ENCODE data around the gene CD300LF. TPM values are rescaled to one million over a fixed set of nuclear protein-coding genes. Genes with fewer than 3 reads are reported as not detected.

CD300LF gene
- total and polyA plus RNA-seq, 9 of the 15 experiments (the other 6 are each of a cell fraction or from before 2014, with no cell fraction given) = not detected

DNA sequence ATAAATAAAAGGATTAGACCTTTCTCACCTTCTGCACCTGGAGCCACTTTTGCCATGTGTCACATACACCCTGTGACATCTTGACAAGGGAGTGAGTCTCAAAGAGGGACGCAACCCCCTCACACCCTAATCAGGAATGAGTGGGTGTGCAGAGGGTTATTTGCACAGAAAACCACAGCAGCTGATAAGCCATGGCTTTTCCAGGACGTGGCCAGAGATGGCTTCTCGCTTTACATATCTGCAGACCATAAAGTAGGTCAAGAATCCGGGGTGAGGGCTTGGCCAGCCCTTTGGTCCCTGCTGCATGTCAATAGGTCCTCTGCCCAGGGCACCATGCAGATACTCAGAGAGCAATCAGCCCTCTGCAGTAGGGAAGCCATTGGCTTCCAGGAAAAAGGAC, 2.4 kb upstream of the CD300LF start (continued):
- TF ChIP-seq, protein P1, sequence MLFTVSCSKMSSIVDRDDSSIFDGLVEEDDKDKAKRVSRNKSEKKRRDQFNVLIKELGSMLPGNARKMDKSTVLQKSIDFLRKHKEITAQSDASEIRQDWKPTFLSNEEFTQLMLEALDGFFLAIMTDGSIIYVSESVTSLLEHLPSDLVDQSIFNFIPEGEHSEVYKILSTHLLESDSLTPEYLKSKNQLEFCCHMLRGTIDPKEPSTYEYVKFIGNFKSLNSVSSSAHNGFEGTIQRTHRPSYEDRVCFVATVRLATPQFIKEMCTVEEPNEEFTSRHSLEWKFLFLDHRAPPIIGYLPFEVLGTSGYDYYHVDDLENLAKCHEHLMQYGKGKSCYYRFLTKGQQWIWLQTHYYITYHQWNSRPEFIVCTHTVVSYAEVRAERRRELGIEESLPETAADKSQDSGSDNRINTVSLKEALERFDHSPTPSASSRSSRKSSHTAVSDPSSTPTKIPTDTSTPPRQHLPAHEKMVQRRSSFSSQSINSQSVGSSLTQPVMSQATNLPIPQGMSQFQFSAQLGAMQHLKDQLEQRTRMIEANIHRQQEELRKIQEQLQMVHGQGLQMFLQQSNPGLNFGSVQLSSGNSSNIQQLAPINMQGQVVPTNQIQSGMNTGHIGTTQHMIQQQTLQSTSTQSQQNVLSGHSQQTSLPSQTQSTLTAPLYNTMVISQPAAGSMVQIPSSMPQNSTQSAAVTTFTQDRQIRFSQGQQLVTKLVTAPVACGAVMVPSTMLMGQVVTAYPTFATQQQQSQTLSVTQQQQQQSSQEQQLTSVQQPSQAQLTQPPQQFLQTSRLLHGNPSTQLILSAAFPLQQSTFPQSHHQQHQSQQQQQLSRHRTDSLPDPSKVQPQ (CRISPR knock-in tag; IDR thresholded peaks at IDR 0.05; ENCODE audit: borderline replicate concordance) = no peak
- TF ChIP-seq ZNF212 (CRISPR knock-in tag; IDR thresholded peaks at IDR 0.05) = no peak
- TF ChIP-seq, protein P2, sequence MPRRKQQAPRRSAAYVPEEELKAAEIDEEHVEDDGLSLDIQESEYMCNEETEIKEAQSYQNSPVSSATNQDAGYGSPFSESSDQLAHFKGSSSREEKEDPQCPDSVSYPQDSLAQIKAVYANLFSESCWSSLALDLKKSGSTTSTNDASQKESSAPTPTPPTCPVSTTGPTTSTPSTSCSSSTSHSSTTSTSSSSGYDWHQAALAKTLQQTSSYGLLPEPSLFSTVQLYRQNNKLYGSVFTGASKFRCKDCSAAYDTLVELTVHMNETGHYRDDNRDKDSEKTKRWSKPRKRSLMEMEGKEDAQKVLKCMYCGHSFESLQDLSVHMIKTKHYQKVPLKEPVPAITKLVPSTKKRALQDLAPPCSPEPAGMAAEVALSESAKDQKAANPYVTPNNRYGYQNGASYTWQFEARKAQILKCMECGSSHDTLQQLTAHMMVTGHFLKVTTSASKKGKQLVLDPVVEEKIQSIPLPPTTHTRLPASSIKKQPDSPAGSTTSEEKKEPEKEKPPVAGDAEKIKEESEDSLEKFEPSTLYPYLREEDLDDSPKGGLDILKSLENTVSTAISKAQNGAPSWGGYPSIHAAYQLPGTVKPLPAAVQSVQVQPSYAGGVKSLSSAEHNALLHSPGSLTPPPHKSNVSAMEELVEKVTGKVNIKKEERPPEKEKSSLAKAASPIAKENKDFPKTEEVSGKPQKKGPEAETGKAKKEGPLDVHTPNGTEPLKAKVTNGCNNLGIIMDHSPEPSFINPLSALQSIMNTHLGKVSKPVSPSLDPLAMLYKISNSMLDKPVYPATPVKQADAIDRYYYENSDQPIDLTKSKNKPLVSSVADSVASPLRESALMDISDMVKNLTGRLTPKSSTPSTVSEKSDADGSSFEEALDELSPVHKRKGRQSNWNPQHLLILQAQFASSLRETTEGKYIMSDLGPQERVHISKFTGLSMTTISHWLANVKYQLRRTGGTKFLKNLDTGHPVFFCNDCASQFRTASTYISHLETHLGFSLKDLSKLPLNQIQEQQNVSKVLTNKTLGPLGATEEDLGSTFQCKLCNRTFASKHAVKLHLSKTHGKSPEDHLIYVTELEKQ (CRISPR knock-in tag; IDR thresholded peaks at IDR 0.05) = no peak
- no peak for TF ChIP-seq FOS (IDR thresholded peaks at IDR 0.05; ENCODE audit: extremely low read depth, insufficient read length)
- TF ChIP-seq LARP7 (IDR thresholded peaks at IDR 0.05) = no peak
- TF ChIP-seq RFX7 (CRISPR knock-in tag; IDR thresholded peaks at IDR 0.05) = no peak
- TF ChIP-seq FOXA1 (IDR thresholded peaks at IDR 0.05; ENCODE audit: borderline replicate concordance) = peak; percentile 80
- TF ChIP-seq XRCC3 (IDR thresholded peaks at IDR 0.05) = no peak
- TF ChIP-seq ZNF707 (CRISPR knock-in tag; conservative IDR thresholded peaks at IDR 0.05) = no peak
- TF ChIP-seq NR4A1 (CRISPR knock-in tag; IDR thresholded peaks at IDR 0.05) = no peak
- TF ChIP-seq NR4A1 (tag; IDR thresholded peaks at IDR 0.05) = no peak
- TF ChIP-seq ARNT (IDR thresholded peaks at IDR 0.05) = no peak
- TF ChIP-seq, protein P3, sequence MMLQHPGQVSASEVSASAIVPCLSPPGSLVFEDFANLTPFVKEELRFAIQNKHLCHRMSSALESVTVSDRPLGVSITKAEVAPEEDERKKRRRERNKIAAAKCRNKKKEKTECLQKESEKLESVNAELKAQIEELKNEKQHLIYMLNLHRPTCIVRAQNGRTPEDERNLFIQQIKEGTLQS (IDR thresholded peaks at IDR 0.05) = no peak
- TF ChIP-seq, protein P3 (CRISPR knock-in tag; conservative IDR thresholded peaks at IDR 0.05) = no peak
- TF ChIP-seq, protein P4, sequence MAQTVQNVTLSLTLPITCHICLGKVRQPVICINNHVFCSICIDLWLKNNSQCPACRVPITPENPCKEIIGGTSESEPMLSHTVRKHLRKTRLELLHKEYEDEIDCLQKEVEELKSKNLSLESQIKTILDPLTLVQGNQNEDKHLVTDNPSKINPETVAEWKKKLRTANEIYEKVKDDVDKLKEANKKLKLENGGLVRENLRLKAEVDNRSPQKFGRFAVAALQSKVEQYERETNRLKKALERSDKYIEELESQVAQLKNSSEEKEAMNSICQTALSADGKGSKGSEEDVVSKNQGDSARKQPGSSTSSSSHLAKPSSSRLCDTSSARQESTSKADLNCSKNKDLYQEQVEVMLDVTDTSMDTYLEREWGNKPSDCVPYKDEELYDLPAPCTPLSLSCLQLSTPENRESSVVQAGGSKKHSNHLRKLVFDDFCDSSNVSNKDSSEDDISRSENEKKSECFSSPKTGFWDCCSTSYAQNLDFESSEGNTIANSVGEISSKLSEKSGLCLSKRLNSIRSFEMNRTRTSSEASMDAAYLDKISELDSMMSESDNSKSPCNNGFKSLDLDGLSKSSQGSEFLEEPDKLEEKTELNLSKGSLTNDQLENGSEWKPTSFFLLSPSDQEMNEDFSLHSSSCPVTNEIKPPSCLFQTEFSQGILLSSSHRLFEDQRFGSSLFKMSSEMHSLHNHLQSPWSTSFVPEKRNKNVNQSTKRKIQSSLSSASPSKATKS (CRISPR knock-in tag; IDR thresholded peaks at IDR 0.05) = no peak
- peak; percentile 75 for TF ChIP-seq DPF2 (IDR thresholded peaks at IDR 0.05)
- TF ChIP-seq KLF13 (tag; IDR thresholded peaks at IDR 0.05; ENCODE audit: borderline replicate concordance, low read depth) = no peak
- TF ChIP-seq, protein P5, sequence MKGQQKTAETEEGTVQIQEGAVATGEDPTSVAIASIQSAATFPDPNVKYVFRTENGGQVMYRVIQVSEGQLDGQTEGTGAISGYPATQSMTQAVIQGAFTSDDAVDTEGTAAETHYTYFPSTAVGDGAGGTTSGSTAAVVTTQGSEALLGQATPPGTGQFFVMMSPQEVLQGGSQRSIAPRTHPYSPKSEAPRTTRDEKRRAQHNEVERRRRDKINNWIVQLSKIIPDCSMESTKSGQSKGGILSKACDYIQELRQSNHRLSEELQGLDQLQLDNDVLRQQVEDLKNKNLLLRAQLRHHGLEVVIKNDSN (CRISPR knock-in tag; IDR thresholded peaks at IDR 0.05) = no peak
- no peak for TF ChIP-seq NR2C2 (CRISPR knock-in tag; IDR thresholded peaks at IDR 0.05)
- TF ChIP-seq NR2C2 (tag; IDR thresholded peaks at IDR 0.05) = no peak
- no peak for TF ChIP-seq PRPF4 (IDR thresholded peaks at IDR 0.05; ENCODE audit: insufficient read depth, low read depth, low read length, poor library complexity, severe bottlenecking)

Measured in K562 (cell line).